ENCODE data around the gene C14orf119. TPM values are rescaled to one million over a fixed set of nuclear protein-coding genes. Genes with fewer than 3 reads are reported as not detected.

Gene C14orf119
- total RNA-seq, 3 donors from 2014 or later (not counting 1 experiment from before 2014, with no cell fraction given), result 10.6 to 19.0 (median 14.7) TPM

DNA sequence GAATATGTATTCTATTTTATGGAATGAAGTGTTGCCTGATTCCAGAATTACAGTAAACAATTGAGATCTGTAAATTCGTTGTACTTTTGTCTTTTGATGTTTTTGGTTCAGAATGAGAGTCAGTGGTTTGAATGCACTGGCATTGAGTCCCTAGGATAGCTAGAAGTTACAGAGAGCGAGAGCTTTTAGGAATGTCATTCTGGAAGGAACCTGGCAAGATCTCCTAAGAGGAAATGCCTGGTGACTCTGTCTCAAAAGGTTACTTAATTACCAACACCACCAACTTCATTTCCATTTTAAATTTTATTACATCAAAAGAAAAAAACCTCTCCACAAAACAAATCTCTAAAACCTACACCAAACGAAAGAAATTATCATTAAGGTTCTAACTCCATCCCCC lies 29.7 kb downstream of the C14orf119 start:
- H3K9me3 ChIP-seq (ENCODE audit: control insufficient read depth, insufficient read depth, low read length), result no peaks in the 10 kb centered on the region
- H3K27ac ChIP-seq (ENCODE audit: low read length), result no peak overlapping the region
- TF ChIP-seq, protein P1, sequence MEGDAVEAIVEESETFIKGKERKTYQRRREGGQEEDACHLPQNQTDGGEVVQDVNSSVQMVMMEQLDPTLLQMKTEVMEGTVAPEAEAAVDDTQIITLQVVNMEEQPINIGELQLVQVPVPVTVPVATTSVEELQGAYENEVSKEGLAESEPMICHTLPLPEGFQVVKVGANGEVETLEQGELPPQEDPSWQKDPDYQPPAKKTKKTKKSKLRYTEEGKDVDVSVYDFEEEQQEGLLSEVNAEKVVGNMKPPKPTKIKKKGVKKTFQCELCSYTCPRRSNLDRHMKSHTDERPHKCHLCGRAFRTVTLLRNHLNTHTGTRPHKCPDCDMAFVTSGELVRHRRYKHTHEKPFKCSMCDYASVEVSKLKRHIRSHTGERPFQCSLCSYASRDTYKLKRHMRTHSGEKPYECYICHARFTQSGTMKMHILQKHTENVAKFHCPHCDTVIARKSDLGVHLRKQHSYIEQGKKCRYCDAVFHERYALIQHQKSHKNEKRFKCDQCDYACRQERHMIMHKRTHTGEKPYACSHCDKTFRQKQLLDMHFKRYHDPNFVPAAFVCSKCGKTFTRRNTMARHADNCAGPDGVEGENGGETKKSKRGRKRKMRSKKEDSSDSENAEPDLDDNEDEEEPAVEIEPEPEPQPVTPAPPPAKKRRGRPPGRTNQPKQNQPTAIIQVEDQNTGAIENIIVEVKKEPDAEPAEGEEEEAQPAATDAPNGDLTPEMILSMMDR (IDR thresholded peaks at IDR 0.05), result no peak
- peaks cover 3 to 14% of the 10 kb centered on the region in 2 donors for H3K27me3 Mint-ChIP-seq (ENCODE audit: low read depth in 2 of 2)
- DNase-seq, result no peak
- no peak for ATAC-seq
- H3K4me3 Mint-ChIP-seq, result no peak overlapping the region
- WGBS (ENCODE audit: insufficient coverage), result 70% methylated on average over 2 of the region's 3 CpGs
- H3K36me3 ChIP-seq (ENCODE audit: control insufficient read depth, insufficient read depth, low read length), result no peaks in the 10 kb centered on the region
- H3K27ac Mint-ChIP-seq, result no peak overlapping the region
- no peaks in the 10 kb centered on the region for H3K27me3 ChIP-seq (ENCODE audit: control insufficient read depth, insufficient read depth, low read length)
- H3K4me3 ChIP-seq (ENCODE audit: low read length), result no peak overlapping the region
- H3K4me1 ChIP-seq (ENCODE audit: control insufficient read depth, insufficient read depth, low read length), result peaks cover 17% of the 10 kb centered on the region
- no peaks in the 10 kb centered on the region for H3K36me3 Mint-ChIP-seq
- peaks cover 10 to 11% of the 10 kb centered on the region in 2 donors for H3K4me1 Mint-ChIP-seq
- no peaks in the 10 kb centered on the region for H3K9me3 Mint-ChIP-seq
- intact Hi-C loops (cut with micrococcal nuclease), result no loop called here

DNA sequence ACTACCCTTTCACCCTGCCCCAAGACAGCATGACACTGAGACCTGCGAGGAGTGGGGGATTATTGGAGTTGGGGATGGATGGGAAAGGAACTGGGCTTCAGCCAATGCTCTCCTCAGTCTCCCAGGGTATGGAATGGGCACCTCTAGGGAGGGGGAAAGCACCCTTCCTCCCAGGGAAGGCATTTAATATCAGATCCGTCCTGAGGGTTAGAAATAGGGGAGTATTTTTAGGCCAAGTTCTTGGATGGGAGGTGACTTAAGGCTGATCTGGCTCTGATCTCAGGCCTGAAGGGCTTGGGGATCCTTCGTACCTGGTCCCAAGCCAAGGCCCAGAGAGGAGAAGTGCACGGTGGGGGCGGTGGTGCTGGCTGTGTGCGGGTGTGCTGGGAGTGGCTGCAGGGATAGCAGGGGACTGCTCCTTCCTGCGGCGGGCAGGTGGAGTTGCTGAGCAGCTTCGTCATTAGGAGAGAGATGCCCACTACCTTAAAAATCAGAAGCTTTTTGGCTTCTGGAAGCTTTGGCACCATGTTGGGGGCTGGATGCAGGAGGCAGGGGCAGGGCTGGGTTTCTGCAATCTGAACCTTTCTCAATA lies 30.7 kb downstream of the C14orf119 start:
- ATAC-seq (no peak), DNase-seq (no peak)
- H3K27me3 Mint-ChIP-seq (ENCODE audit: low read depth in 2 of 2), result peaks cover 9 to 19% of the 10 kb centered on the region in 2 donors
- no peak overlapping the region for H3K4me3 Mint-ChIP-seq
- H3K27ac ChIP-seq (ENCODE audit: low read length), result no peak overlapping the region
- no peak overlapping the region for H3K27ac Mint-ChIP-seq
- 90% methylated on average over 9 of the region's 9 CpGs for WGBS (ENCODE audit: insufficient coverage)
- no peaks in the 10 kb centered on the region for H3K36me3 ChIP-seq (ENCODE audit: control insufficient read depth, insufficient read depth, low read length)
- peaks cover 5 to 6% of the 10 kb centered on the region in 2 donors for H3K4me1 Mint-ChIP-seq
- H3K27me3 ChIP-seq (ENCODE audit: control insufficient read depth, insufficient read depth, low read length), result no peaks in the 10 kb centered on the region
- intact Hi-C loops (cut with micrococcal nuclease), result no loop called here
- no peaks in the 10 kb centered on the region for H3K9me3 Mint-ChIP-seq
- H3K4me1 ChIP-seq (ENCODE audit: control insufficient read depth, insufficient read depth, low read length), result peaks cover 7% of the 10 kb centered on the region
- TF ChIP-seq, protein P1 (IDR thresholded peaks at IDR 0.05), result no peak
- no peak overlapping the region for H3K4me3 ChIP-seq (ENCODE audit: low read length)
- H3K36me3 Mint-ChIP-seq, result no peaks in the 10 kb centered on the region
- no peaks in the 10 kb centered on the region for H3K9me3 ChIP-seq (ENCODE audit: control insufficient read depth, insufficient read depth, low read length)

GRCh38 chr14:23126548-23127278 lies 31.4 kb downstream of the C14orf119 start:
- H3K36me3 Mint-ChIP-seq, result no peaks in the 10 kb centered on the region
- DNase-seq (no peak), ATAC-seq (no peak)
- H3K4me3 Mint-ChIP-seq, result no peak overlapping the region
- Histone ChIP-seq H3K4me3 (ENCODE audit: low read length) (no peak overlapping the region), H3K4me1 (ENCODE audit: control insufficient read depth, insufficient read depth, low read length) (peaks cover under 1% of the 10 kb centered on the region), H3K27ac (ENCODE audit: low read length) (no peak overlapping the region), H3K27me3 (ENCODE audit: control insufficient read depth, insufficient read depth, low read length) (no peaks in the 10 kb centered on the region), H3K36me3 (ENCODE audit: control insufficient read depth, insufficient read depth, low read length) (no peaks in the 10 kb centered on the region), H3K9me3 (ENCODE audit: control insufficient read depth, insufficient read depth, low read length) (no peaks in the 10 kb centered on the region)
- H3K27ac Mint-ChIP-seq, result no peak overlapping the region
- intact Hi-C loops (cut with micrococcal nuclease), result no loop called here
- 86% methylated on average over 8 of the region's 8 CpGs for WGBS (ENCODE audit: insufficient coverage)
- no peaks in the 10 kb centered on the region for H3K9me3 Mint-ChIP-seq
- no peaks in the 10 kb centered on the region for H3K4me1 Mint-ChIP-seq
- peaks cover 11 to 24% of the 10 kb centered on the region in 2 donors for H3K27me3 Mint-ChIP-seq (ENCODE audit: low read depth in 2 of 2)
- TF ChIP-seq, protein P1 (IDR thresholded peaks at IDR 0.05), result no peak
